ENCODE measurements around the gene ACVR1C. TPM values are rescaled to one million over a fixed set of nuclear protein-coding genes. Genes with fewer than 3 reads are reported as not detected.

Gene ACVR1C
- total RNA-seq, 1 experiment from 2014 or later = 1.2 TPM

DNA sequence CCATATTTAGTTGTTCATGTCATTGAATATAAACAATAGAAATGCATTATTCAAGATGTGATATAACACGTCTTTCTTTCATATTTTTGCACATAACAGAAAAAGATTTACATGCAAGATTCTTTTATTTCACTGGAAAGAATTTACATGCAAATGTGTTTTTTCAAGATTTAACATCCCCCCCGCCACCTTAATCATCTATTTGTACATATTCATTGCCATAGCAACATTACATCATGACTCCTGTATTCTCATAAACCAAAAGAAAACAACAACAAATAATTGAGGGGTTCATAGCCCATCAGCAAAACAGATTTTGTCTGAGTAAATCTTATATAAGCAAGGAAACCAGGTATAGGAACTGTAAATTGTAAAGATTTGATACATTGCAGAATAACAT, 3.2 kb upstream of the ACVR1C start:
- DNase-seq (ENCODE audit: low spot score) = no peak
- Mint-ChIP-seq H3K9me3 (no peaks in the 10 kb centered on the region), H3K4me3 (no peak overlapping the region), H3K4me1 (peaks cover 7% of the 10 kb centered on the region; the same call in 1 of the 2 replicates), H3K27me3 (ENCODE audit: low read depth) (peaks cover 51% of the 10 kb centered on the region), H3K36me3 (no peaks in the 10 kb centered on the region), H3K27ac (no peak overlapping the region)
- ChIA-PET CTCF (interaction anchor here (1.1 kb wide), 1 partner anchor 140 kb away, joined by 3 read pairs; no protein-coding TSS in a partner anchor), POLR2A (no interaction called here)
- ATAC-seq = no peak
- TF ChIP-seq, protein P1, sequence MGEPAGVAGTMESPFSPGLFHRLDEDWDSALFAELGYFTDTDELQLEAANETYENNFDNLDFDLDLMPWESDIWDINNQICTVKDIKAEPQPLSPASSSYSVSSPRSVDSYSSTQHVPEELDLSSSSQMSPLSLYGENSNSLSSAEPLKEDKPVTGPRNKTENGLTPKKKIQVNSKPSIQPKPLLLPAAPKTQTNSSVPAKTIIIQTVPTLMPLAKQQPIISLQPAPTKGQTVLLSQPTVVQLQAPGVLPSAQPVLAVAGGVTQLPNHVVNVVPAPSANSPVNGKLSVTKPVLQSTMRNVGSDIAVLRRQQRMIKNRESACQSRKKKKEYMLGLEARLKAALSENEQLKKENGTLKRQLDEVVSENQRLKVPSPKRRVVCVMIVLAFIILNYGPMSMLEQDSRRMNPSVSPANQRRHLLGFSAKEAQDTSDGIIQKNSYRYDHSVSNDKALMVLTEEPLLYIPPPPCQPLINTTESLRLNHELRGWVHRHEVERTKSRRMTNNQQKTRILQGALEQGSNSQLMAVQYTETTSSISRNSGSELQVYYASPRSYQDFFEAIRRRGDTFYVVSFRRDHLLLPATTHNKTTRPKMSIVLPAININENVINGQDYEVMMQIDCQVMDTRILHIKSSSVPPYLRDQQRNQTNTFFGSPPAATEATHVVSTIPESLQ (CRISPR knock-in tag; IDR thresholded peaks at IDR 0.05) = no peak
- no peak for TF ChIP-seq SMAD4 (CRISPR knock-in tag; IDR thresholded peaks at IDR 0.05)
- TF ChIP-seq ZNF396 (CRISPR knock-in tag; IDR thresholded peaks at IDR 0.05; ENCODE audit: borderline replicate concordance) = no peak
- TF ChIP-seq SMAD3 (CRISPR knock-in tag; IDR thresholded peaks at IDR 0.05; ENCODE audit: borderline replicate concordance) = no peak
- TF ChIP-seq, protein P2, sequence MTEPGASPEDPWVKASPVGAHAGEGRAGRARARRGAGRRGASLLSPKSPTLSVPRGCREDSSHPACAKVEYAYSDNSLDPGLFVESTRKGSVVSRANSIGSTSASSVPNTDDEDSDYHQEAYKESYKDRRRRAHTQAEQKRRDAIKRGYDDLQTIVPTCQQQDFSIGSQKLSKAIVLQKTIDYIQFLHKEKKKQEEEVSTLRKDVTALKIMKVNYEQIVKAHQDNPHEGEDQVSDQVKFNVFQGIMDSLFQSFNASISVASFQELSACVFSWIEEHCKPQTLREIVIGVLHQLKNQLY (CRISPR knock-in tag; IDR thresholded peaks at IDR 0.05) = no peak
- TF ChIP-seq OVOL2 (CRISPR knock-in tag; IDR thresholded peaks at IDR 0.05; ENCODE audit: borderline replicate concordance) = no peak
- TF ChIP-seq, protein P3, sequence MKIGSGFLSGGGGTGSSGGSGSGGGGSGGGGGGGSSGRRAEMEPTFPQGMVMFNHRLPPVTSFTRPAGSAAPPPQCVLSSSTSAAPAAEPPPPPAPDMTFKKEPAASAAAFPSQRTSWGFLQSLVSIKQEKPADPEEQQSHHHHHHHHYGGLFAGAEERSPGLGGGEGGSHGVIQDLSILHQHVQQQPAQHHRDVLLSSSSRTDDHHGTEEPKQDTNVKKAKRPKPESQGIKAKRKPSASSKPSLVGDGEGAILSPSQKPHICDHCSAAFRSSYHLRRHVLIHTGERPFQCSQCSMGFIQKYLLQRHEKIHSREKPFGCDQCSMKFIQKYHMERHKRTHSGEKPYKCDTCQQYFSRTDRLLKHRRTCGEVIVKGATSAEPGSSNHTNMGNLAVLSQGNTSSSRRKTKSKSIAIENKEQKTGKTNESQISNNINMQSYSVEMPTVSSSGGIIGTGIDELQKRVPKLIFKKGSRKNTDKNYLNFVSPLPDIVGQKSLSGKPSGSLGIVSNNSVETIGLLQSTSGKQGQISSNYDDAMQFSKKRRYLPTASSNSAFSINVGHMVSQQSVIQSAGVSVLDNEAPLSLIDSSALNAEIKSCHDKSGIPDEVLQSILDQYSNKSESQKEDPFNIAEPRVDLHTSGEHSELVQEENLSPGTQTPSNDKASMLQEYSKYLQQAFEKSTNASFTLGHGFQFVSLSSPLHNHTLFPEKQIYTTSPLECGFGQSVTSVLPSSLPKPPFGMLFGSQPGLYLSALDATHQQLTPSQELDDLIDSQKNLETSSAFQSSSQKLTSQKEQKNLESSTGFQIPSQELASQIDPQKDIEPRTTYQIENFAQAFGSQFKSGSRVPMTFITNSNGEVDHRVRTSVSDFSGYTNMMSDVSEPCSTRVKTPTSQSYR (CRISPR knock-in tag; IDR thresholded peaks at IDR 0.05) = no peak
- TF ChIP-seq, protein P4, sequence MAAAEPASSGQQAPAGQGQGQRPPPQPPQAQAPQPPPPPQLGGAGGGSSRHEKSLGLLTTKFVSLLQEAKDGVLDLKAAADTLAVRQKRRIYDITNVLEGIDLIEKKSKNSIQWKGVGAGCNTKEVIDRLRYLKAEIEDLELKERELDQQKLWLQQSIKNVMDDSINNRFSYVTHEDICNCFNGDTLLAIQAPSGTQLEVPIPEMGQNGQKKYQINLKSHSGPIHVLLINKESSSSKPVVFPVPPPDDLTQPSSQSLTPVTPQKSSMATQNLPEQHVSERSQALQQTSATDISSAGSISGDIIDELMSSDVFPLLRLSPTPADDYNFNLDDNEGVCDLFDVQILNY (CRISPR knock-in tag; IDR thresholded peaks at IDR 0.05) = no peak
- no peak for TF ChIP-seq CREB1 (CRISPR knock-in tag; IDR thresholded peaks at IDR 0.05)
- TF ChIP-seq ZNF219 (CRISPR knock-in tag; IDR thresholded peaks at IDR 0.05; ENCODE audit: borderline replicate concordance) = no peak
- TF ChIP-seq, protein P5, sequence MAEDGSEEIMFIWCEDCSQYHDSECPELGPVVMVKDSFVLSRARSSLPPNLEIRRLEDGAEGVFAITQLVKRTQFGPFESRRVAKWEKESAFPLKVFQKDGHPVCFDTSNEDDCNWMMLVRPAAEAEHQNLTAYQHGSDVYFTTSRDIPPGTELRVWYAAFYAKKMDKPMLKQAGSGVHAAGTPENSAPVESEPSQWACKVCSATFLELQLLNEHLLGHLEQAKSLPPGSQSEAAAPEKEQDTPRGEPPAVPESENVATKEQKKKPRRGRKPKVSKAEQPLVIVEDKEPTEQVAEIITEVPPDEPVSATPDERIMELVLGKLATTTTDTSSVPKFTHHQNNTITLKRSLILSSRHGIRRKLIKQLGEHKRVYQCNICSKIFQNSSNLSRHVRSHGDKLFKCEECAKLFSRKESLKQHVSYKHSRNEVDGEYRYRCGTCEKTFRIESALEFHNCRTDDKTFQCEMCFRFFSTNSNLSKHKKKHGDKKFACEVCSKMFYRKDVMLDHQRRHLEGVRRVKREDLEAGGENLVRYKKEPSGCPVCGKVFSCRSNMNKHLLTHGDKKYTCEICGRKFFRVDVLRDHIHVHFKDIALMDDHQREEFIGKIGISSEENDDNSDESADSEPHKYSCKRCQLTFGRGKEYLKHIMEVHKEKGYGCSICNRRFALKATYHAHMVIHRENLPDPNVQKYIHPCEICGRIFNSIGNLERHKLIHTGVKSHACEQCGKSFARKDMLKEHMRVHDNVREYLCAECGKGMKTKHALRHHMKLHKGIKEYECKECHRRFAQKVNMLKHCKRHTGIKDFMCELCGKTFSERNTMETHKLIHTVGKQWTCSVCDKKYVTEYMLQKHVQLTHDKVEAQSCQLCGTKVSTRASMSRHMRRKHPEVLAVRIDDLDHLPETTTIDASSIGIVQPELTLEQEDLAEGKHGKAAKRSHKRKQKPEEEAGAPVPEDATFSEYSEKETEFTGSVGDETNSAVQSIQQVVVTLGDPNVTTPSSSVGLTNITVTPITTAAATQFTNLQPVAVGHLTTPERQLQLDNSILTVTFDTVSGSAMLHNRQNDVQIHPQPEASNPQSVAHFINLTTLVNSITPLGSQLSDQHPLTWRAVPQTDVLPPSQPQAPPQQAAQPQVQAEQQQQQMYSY (CRISPR knock-in tag; IDR thresholded peaks at IDR 0.05) = no peak
- TF ChIP-seq FOXK1 (CRISPR knock-in tag; IDR thresholded peaks at IDR 0.05) = no peak
- no peak for TF ChIP-seq RELA (CRISPR knock-in tag; IDR thresholded peaks at IDR 0.05; ENCODE audit: borderline replicate concordance)
- TF ChIP-seq IRF2 (CRISPR knock-in tag; IDR thresholded peaks at IDR 0.05; ENCODE audit: borderline replicate concordance, low read depth) = no peak
- TF ChIP-seq TEAD4 (CRISPR knock-in tag; IDR thresholded peaks at IDR 0.05) = no peak
- TF ChIP-seq ZBTB21 (CRISPR knock-in tag; IDR thresholded peaks at IDR 0.05; ENCODE audit: borderline replicate concordance) = no peak
- TF ChIP-seq, protein P6, sequence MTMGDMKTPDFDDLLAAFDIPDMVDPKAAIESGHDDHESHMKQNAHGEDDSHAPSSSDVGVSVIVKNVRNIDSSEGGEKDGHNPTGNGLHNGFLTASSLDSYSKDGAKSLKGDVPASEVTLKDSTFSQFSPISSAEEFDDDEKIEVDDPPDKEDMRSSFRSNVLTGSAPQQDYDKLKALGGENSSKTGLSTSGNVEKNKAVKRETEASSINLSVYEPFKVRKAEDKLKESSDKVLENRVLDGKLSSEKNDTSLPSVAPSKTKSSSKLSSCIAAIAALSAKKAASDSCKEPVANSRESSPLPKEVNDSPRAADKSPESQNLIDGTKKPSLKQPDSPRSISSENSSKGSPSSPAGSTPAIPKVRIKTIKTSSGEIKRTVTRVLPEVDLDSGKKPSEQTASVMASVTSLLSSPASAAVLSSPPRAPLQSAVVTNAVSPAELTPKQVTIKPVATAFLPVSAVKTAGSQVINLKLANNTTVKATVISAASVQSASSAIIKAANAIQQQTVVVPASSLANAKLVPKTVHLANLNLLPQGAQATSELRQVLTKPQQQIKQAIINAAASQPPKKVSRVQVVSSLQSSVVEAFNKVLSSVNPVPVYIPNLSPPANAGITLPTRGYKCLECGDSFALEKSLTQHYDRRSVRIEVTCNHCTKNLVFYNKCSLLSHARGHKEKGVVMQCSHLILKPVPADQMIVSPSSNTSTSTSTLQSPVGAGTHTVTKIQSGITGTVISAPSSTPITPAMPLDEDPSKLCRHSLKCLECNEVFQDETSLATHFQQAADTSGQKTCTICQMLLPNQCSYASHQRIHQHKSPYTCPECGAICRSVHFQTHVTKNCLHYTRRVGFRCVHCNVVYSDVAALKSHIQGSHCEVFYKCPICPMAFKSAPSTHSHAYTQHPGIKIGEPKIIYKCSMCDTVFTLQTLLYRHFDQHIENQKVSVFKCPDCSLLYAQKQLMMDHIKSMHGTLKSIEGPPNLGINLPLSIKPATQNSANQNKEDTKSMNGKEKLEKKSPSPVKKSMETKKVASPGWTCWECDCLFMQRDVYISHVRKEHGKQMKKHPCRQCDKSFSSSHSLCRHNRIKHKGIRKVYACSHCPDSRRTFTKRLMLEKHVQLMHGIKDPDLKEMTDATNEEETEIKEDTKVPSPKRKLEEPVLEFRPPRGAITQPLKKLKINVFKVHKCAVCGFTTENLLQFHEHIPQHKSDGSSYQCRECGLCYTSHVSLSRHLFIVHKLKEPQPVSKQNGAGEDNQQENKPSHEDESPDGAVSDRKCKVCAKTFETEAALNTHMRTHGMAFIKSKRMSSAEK (CRISPR knock-in tag; IDR thresholded peaks at IDR 0.05; ENCODE audit: borderline replicate concordance) = no peak
- TF ChIP-seq ZNF317 (CRISPR knock-in tag; IDR thresholded peaks at IDR 0.05; ENCODE audit: borderline replicate concordance, low read depth) = no peak
- TF ChIP-seq, protein P7, sequence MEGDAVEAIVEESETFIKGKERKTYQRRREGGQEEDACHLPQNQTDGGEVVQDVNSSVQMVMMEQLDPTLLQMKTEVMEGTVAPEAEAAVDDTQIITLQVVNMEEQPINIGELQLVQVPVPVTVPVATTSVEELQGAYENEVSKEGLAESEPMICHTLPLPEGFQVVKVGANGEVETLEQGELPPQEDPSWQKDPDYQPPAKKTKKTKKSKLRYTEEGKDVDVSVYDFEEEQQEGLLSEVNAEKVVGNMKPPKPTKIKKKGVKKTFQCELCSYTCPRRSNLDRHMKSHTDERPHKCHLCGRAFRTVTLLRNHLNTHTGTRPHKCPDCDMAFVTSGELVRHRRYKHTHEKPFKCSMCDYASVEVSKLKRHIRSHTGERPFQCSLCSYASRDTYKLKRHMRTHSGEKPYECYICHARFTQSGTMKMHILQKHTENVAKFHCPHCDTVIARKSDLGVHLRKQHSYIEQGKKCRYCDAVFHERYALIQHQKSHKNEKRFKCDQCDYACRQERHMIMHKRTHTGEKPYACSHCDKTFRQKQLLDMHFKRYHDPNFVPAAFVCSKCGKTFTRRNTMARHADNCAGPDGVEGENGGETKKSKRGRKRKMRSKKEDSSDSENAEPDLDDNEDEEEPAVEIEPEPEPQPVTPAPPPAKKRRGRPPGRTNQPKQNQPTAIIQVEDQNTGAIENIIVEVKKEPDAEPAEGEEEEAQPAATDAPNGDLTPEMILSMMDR (IDR thresholded peaks at IDR 0.05) = no peak
- no peak for TF ChIP-seq ATF1 (CRISPR knock-in tag; IDR thresholded peaks at IDR 0.05)
